ENCODE data around the gene VAV2. TPM values are rescaled to one million over a fixed set of nuclear protein-coding genes. Genes with fewer than 3 reads are reported as not detected.

The VAV2 gene
- total RNA-seq, 1 experiment from 2014 or later = 9.7 TPM

GRCh38 chr9:133864011-133864410 lies 128.1 kb downstream of the VAV2 start:
- H3F3A ChIP-seq (ENCODE audit: low read length, unreplicated experiment) = no peaks in the 10 kb centered on the region
- no TSS peak for BruUV-seq (replicated peaks)
- ATAC-seq = no peak
- ChIA-PET POLR2A (ENCODE audit: unreplicated experiment) (interaction anchor here (0.5 kb wide), 1 partner anchor 75 kb away, joined by 15 read pairs; no protein-coding TSS in a partner anchor), CTCF (no interaction called here)
- H3K9me2 ChIP-seq (replicated peaks; ENCODE audit: low read length) = no peaks in the 10 kb centered on the region
- H2AFZ ChIP-seq (ENCODE audit: low read length) = no peak overlapping the region
- intact Hi-C loops (cut with micrococcal nuclease) = no loop called here
- no peaks in the 10 kb centered on the region for H3K9me3 ChIP-seq (ENCODE audit: low read length)
- DNase-seq = no peak
- H3K9ac ChIP-seq (ENCODE audit: low read length) = no peak overlapping the region
- H3K36me3 ChIP-seq (ENCODE audit: low read depth, low read length) = no peaks in the 10 kb centered on the region
- H3K27me3 ChIP-seq (ENCODE audit: low read length) = no peaks in the 10 kb centered on the region
- TF ChIP-seq EZH2 (IDR thresholded peaks at IDR 0.05; ENCODE audit: low read length, unreplicated experiment) (no peak), EZH2phosphoT487 (IDR thresholded peaks at IDR 0.05; ENCODE audit: borderline replicate concordance, low read length) (no peak)
- TF ChIP-seq, protein P1, sequence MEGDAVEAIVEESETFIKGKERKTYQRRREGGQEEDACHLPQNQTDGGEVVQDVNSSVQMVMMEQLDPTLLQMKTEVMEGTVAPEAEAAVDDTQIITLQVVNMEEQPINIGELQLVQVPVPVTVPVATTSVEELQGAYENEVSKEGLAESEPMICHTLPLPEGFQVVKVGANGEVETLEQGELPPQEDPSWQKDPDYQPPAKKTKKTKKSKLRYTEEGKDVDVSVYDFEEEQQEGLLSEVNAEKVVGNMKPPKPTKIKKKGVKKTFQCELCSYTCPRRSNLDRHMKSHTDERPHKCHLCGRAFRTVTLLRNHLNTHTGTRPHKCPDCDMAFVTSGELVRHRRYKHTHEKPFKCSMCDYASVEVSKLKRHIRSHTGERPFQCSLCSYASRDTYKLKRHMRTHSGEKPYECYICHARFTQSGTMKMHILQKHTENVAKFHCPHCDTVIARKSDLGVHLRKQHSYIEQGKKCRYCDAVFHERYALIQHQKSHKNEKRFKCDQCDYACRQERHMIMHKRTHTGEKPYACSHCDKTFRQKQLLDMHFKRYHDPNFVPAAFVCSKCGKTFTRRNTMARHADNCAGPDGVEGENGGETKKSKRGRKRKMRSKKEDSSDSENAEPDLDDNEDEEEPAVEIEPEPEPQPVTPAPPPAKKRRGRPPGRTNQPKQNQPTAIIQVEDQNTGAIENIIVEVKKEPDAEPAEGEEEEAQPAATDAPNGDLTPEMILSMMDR (conservative IDR thresholded peaks at IDR 0.05; ENCODE audit: low read depth, low read length) = no peak
- no peak overlapping the region for H3K4me3 ChIP-seq (ENCODE audit: low read length)
- H3K27ac ChIP-seq (ENCODE audit: low read length) = no peak overlapping the region
- H4K20me1 ChIP-seq (ENCODE audit: low read length) = no peaks in the 10 kb centered on the region
- 0 out of 2 replicates have a peak, but pooled peaks cover 6% of the 10 kb centered on the region for H3K79me2 ChIP-seq (ENCODE audit: low read length)
- H3K4me1 ChIP-seq (ENCODE audit: insufficient read depth, low read length) = no peaks in the 10 kb centered on the region
- no peak overlapping the region for H3K4me2 ChIP-seq (ENCODE audit: low read length)

- H3F3A ChIP-seq (ENCODE audit: low read length, unreplicated experiment) = no peaks in the 10 kb centered on the region
- TF ChIP-seq, protein P1 (conservative IDR thresholded peaks at IDR 0.05; ENCODE audit: low read depth, low read length) = no peak
- TF ChIP-seq EZH2phosphoT487 (IDR thresholded peaks at IDR 0.05; ENCODE audit: borderline replicate concordance, low read length) (no peak), EZH2 (IDR thresholded peaks at IDR 0.05; ENCODE audit: low read length, unreplicated experiment) (no peak)
- no peak overlapping the region for H2AFZ ChIP-seq (ENCODE audit: low read length)
- intact Hi-C loops (cut with micrococcal nuclease) = no loop called here
- ChIA-PET CTCF (no interaction called here), POLR2A (ENCODE audit: unreplicated experiment) (no interaction called here)
- no peak overlapping the region for H3K4me2 ChIP-seq (ENCODE audit: low read length)
- H3K27me3 ChIP-seq (ENCODE audit: low read length) = no peaks in the 10 kb centered on the region
- H3K9ac ChIP-seq (ENCODE audit: low read length) = no peak overlapping the region
- H3K4me1 ChIP-seq (ENCODE audit: insufficient read depth, low read length) = no peaks in the 10 kb centered on the region
- no peak for DNase-seq
- no peaks in the 10 kb centered on the region for H3K9me2 ChIP-seq (replicated peaks; ENCODE audit: low read length)
- no peak overlapping the region for H3K4me3 ChIP-seq (ENCODE audit: low read length)
- H3K9me3 ChIP-seq (ENCODE audit: low read length) = no peaks in the 10 kb centered on the region
- no peak for ATAC-seq
- 0 out of 2 replicates have a peak, but pooled peaks cover 6% of the 10 kb centered on the region for H3K79me2 ChIP-seq (ENCODE audit: low read length)
- BruUV-seq (replicated peaks) = no TSS peak
- H3K36me3 ChIP-seq (ENCODE audit: low read depth, low read length) = no peaks in the 10 kb centered on the region
- H4K20me1 ChIP-seq (ENCODE audit: low read length) = no peaks in the 10 kb centered on the region
- H3K27ac ChIP-seq (ENCODE audit: low read length) = no peak overlapping the region
These were observed 128.9 kb downstream of the VAV2 start for GRCh38 chr9:133863257-133863592.

GRCh38 chr9:133862585-133863256 lies 129.4 kb downstream of the VAV2 start:
- no peaks in the 10 kb centered on the region for H3K9me3 ChIP-seq (ENCODE audit: low read length)
- CTCF ChIA-PET = no interaction called here
- H3K79me2 ChIP-seq (ENCODE audit: low read length) = 0 out of 2 replicates have a peak, but pooled peaks cover 6% of the 10 kb centered on the region
- BruUV-seq (replicated peaks) = no TSS peak
- H3K4me2 ChIP-seq (ENCODE audit: low read length) = no peak overlapping the region
- ATAC-seq (no peak), DNase-seq (no peak)
- no peak overlapping the region for H2AFZ ChIP-seq (ENCODE audit: low read length)
- H3K36me3 ChIP-seq (ENCODE audit: low read depth, low read length) = no peaks in the 10 kb centered on the region
- H3F3A ChIP-seq (ENCODE audit: low read length, unreplicated experiment) = no peaks in the 10 kb centered on the region
- no peak overlapping the region for H3K4me3 ChIP-seq (ENCODE audit: low read length)
- POLR2A ChIA-PET (ENCODE audit: unreplicated experiment) = no interaction called here
- no peaks in the 10 kb centered on the region for H3K4me1 ChIP-seq (ENCODE audit: insufficient read depth, low read length)
- TF ChIP-seq EZH2phosphoT487 (IDR thresholded peaks at IDR 0.05; ENCODE audit: borderline replicate concordance, low read length) (no peak), EZH2 (IDR thresholded peaks at IDR 0.05; ENCODE audit: low read length, unreplicated experiment) (no peak)
- TF ChIP-seq, protein P1 (conservative IDR thresholded peaks at IDR 0.05; ENCODE audit: low read depth, low read length) = no peak
- no peaks in the 10 kb centered on the region for H3K27me3 ChIP-seq (ENCODE audit: low read length)
- H3K27ac ChIP-seq (ENCODE audit: low read length) = no peak overlapping the region
- no peak overlapping the region for H3K9ac ChIP-seq (ENCODE audit: low read length)
- H3K9me2 ChIP-seq (replicated peaks; ENCODE audit: low read length) = no peaks in the 10 kb centered on the region
- intact Hi-C loops (cut with micrococcal nuclease) = no loop called here
- H4K20me1 ChIP-seq (ENCODE audit: low read length) = no peaks in the 10 kb centered on the region
